Activated CD4-positive, alpha-beta memory T cell treated with anti-CD3 and anti-CD28 coated beads for 36 hours (primary cell): ENCODE results near the gene LPP. TPM values are rescaled to one million over a fixed set of nuclear protein-coding genes. Genes with fewer than 3 reads are reported as not detected.

Experiments used
- CTCF ChIA-PET: fragments of 350-600 bp; sonication (Branson Sonifier 250); formaldehyde crosslinking; loops from one replicate; lab custom pipeline; 2021; ENCODE audit warnings: antibody characterized with exemption, inconsistent platforms; lab: Charles Lee
- POLR2A ChIA-PET: fragments of 350-600 bp; sonication (Branson Sonifier 250); formaldehyde crosslinking; loops from one replicate; lab custom pipeline; 2021; ENCODE audit warnings: antibody characterized with exemption; lab: Charles Lee
- DNase-seq: peaks from one replicate; pipeline ENCODE4 v3.0.0-alpha.2; 2020
- H3K27ac Mint-ChIP-seq: one replicate; pipeline ENCODE4 v1.8.0; 2021; ENCODE audit warnings: mixed read lengths
- H3K27me3 Mint-ChIP-seq: one replicate; pipeline ENCODE4 v1.8.0; 2021; ENCODE audit warnings: mixed read lengths
- H3K36me3 Mint-ChIP-seq: one replicate; pipeline ENCODE4 v1.8.0; 2021; ENCODE audit warnings: mixed read lengths
- H3K4me1 Mint-ChIP-seq: one replicate; pipeline ENCODE4 v1.8.0; 2021; ENCODE audit warnings: low read depth, mixed read lengths
- H3K4me3 Mint-ChIP-seq: one replicate; pipeline ENCODE4 v1.8.0; 2021; ENCODE audit warnings: mild to moderate bottlenecking, mixed read lengths
- H3K9me3 Mint-ChIP-seq: one replicate; pipeline ENCODE4 v1.8.0; 2021; ENCODE audit warnings: mixed read lengths
- intact Hi-C: fragments of 100-400 bp; cut with micrococcal nuclease; formaldehyde crosslinking; loops from one replicate; pipeline ENCODE4 v1.15.1; 2023
- total RNA-seq, 2 experiments: library from RNA; stranded (reverse); gene quantifications; one replicate each; pipeline ENCODE4 v1.2.3, GENCODE V29; 2021

The LPP gene
- total RNA-seq, 2 experiments from 2014 or later: 41.0 to 43.6 TPM

GRCh38 chr3:188246905-188247304, 92.9 kb downstream of the LPP start:
- intact Hi-C loops: no loop called here
- H3K36me3 Mint-ChIP-seq: peaks cover 4% of the 10 kb centered on the region
- peaks cover 29% of the 10 kb centered on the region for H3K4me1 Mint-ChIP-seq
- H3K27ac Mint-ChIP-seq: no peak overlapping the region
- DNase-seq: no peak
- no peak overlapping the region for H3K4me3 Mint-ChIP-seq
- no peaks in the 10 kb centered on the region for H3K27me3 Mint-ChIP-seq
- POLR2A ChIA-PET: no interaction called here
- CTCF ChIA-PET: interaction anchor here (0.7 kb wide), 1 partner anchor 508 kb away, joined by 3 read pairs; no protein-coding TSS in a partner anchor
- no peaks in the 10 kb centered on the region for H3K9me3 Mint-ChIP-seq

- no peak for DNase-seq
- peaks cover 24% of the 10 kb centered on the region for H3K4me1 Mint-ChIP-seq
- CTCF ChIA-PET: no interaction called here
- no peaks in the 10 kb centered on the region for H3K9me3 Mint-ChIP-seq
- POLR2A ChIA-PET: no interaction called here
- H3K27me3 Mint-ChIP-seq: no peaks in the 10 kb centered on the region
- intact Hi-C loops: no loop called here
- H3K36me3 Mint-ChIP-seq: peaks cover 3% of the 10 kb centered on the region
- H3K4me3 Mint-ChIP-seq: no peak overlapping the region
- H3K27ac Mint-ChIP-seq: no peak overlapping the region
These were observed 94.1 kb downstream of the LPP start for GRCh38 chr3:188248036-188248561.

GRCh38 chr3:188253123-188253793, 99.3 kb downstream of the LPP start:
- ChIA-PET POLR2A (interaction anchor here (1.2 to 2.0 kb wide), 3 partner anchors 330 to 507 kb away, joined by 3 to 13 read pairs (median 3); partner anchors contain the start of gene BCL6), CTCF (interaction anchor here (0.9 to 1.4 kb wide), 2 partner anchors 45 to 513 kb away, joined by 3 to 6 read pairs; no protein-coding TSS in a partner anchor)
- peaks cover 4% of the 10 kb centered on the region for H3K36me3 Mint-ChIP-seq
- H3K4me1 Mint-ChIP-seq: peaks cover 54% of the 10 kb centered on the region
- H3K9me3 Mint-ChIP-seq: no peaks in the 10 kb centered on the region
- no peak for DNase-seq
- intact Hi-C loops: no loop called here
- H3K27me3 Mint-ChIP-seq: no peaks in the 10 kb centered on the region
- peak overlapping the region; percentile 77 for H3K27ac Mint-ChIP-seq
- no peak overlapping the region for H3K4me3 Mint-ChIP-seq

- DNase-seq: peak; percentile 31
- no peaks in the 10 kb centered on the region for H3K27me3 Mint-ChIP-seq
- ChIA-PET POLR2A (interaction anchor here (0.8 to 2.4 kb wide), 6 partner anchors 11 to 661 kb away, joined by 3 to 16 read pairs (median 3); partner anchors contain the start of gene BCL6), CTCF (interaction anchor here (0.6 to 1.8 kb wide), 4 partner anchors 45 to 514 kb away, joined by 3 to 10 read pairs (median 4); no protein-coding TSS in a partner anchor)
- peak overlapping the region; percentile 77 for H3K27ac Mint-ChIP-seq
- peaks cover 55% of the 10 kb centered on the region for H3K4me1 Mint-ChIP-seq
- no peaks in the 10 kb centered on the region for H3K9me3 Mint-ChIP-seq
- H3K36me3 Mint-ChIP-seq: peaks cover 4% of the 10 kb centered on the region
- intact Hi-C loops: loop anchor here (1.0 to 2.0 kb wide), 11 partner anchors 10 to 660 kb away; no protein-coding TSS in a partner anchor
- H3K4me3 Mint-ChIP-seq: no peak overlapping the region
These were observed 100.0 kb downstream of the LPP start for GRCh38 chr3:188253800-188254452.

GRCh38 chr3:188254520-188255070, 100.6 kb downstream of the LPP start:
- Mint-ChIP-seq H3K27me3 (no peaks in the 10 kb centered on the region), H3K36me3 (peaks cover 4% of the 10 kb centered on the region), H3K4me1 (peaks cover 55% of the 10 kb centered on the region), H3K27ac (peak overlapping the region; percentile 77), H3K4me3 (no peak overlapping the region), H3K9me3 (no peaks in the 10 kb centered on the region)
- DNase-seq: no peak
- CTCF ChIA-PET: interaction anchor here (0.6 to 1.8 kb wide), 5 partner anchors 9 to 514 kb away, joined by 3 to 10 read pairs (median 3); no protein-coding TSS in a partner anchor
- POLR2A ChIA-PET: interaction anchor here (0.8 to 2.4 kb wide), 8 partner anchors 10 to 660 kb away, joined by 3 to 16 read pairs (median 4); partner anchors contain the start of gene BCL6
- intact Hi-C loops: loop anchor here (1.0 to 2.0 kb wide), 12 partner anchors 10 to 660 kb away; no protein-coding TSS in a partner anchor

GRCh38 chr3:188255190-188255589, 101.2 kb downstream of the LPP start:
- peak overlapping the region; percentile 77 for H3K27ac Mint-ChIP-seq
- peaks cover 4% of the 10 kb centered on the region for H3K36me3 Mint-ChIP-seq
- intact Hi-C loops: loop anchor here (1.0 to 2.0 kb wide), 3 partner anchors 18 to 332 kb away; no protein-coding TSS in a partner anchor
- H3K4me1 Mint-ChIP-seq: peaks cover 55% of the 10 kb centered on the region
- CTCF ChIA-PET: interaction anchor here (0.7 to 1.8 kb wide), 6 partner anchors 9 to 699 kb away, joined by 3 to 10 read pairs (median 3); no protein-coding TSS in a partner anchor
- no peaks in the 10 kb centered on the region for H3K27me3 Mint-ChIP-seq
- no peaks in the 10 kb centered on the region for H3K9me3 Mint-ChIP-seq
- no peak overlapping the region for H3K4me3 Mint-ChIP-seq
- no peak for DNase-seq
- POLR2A ChIA-PET: interaction anchor here (1.0 to 2.4 kb wide), 6 partner anchors 27 to 659 kb away, joined by 3 to 16 read pairs (median 4); partner anchors contain the start of gene BCL6

GRCh38 chr3:188256758-188257157, 102.8 kb downstream of the LPP start:
- Mint-ChIP-seq H3K9me3 (no peaks in the 10 kb centered on the region), H3K4me1 (peaks cover 51% of the 10 kb centered on the region), H3K27ac (no peak overlapping the region), H3K36me3 (peaks cover 4% of the 10 kb centered on the region), H3K4me3 (no peak overlapping the region), H3K27me3 (no peaks in the 10 kb centered on the region)
- no peak for DNase-seq
- intact Hi-C loops: loop anchor here (1.0 kb wide), 2 partner anchors 337 to 497 kb away; no protein-coding TSS in a partner anchor
- ChIA-PET POLR2A (no interaction called here), CTCF (interaction anchor here (0.7 to 1.1 kb wide), 2 partner anchors 21 to 282 kb away, joined by 3 read pairs; no protein-coding TSS in a partner anchor)

- Mint-ChIP-seq H3K27ac (peak overlapping the region; percentile 47), H3K36me3 (peaks cover 4% of the 10 kb centered on the region), H3K4me1 (peaks cover 49% of the 10 kb centered on the region), H3K4me3 (no peak overlapping the region), H3K27me3 (no peaks in the 10 kb centered on the region), H3K9me3 (no peaks in the 10 kb centered on the region)
- ChIA-PET POLR2A (no interaction called here), CTCF (interaction anchor here (0.7 to 1.1 kb wide), 2 partner anchors 20 to 282 kb away, joined by 3 read pairs; no protein-coding TSS in a partner anchor)
- intact Hi-C loops: loop anchor here (1.0 kb wide), 2 partner anchors 338 to 496 kb away; no protein-coding TSS in a partner anchor
- DNase-seq: no peak
These were observed 103.5 kb downstream of the LPP start for GRCh38 chr3:188257384-188258026.

- CTCF ChIA-PET: no interaction called here
- intact Hi-C loops: no loop called here
- Mint-ChIP-seq H3K36me3 (no peaks in the 10 kb centered on the region), H3K27me3 (no peaks in the 10 kb centered on the region), H3K27ac (no peak overlapping the region), H3K4me3 (no peak overlapping the region), H3K4me1 (peaks cover 35% of the 10 kb centered on the region), H3K9me3 (no peaks in the 10 kb centered on the region)
- POLR2A ChIA-PET: no interaction called here
- DNase-seq: no peak
These were observed 105.2 kb downstream of the LPP start for GRCh38 chr3:188259191-188259590.

- Mint-ChIP-seq H3K9me3 (no peaks in the 10 kb centered on the region), H3K27me3 (no peaks in the 10 kb centered on the region), H3K4me3 (no peak overlapping the region), H3K27ac (no peak overlapping the region), H3K4me1 (peaks cover 31% of the 10 kb centered on the region), H3K36me3 (no peaks in the 10 kb centered on the region)
- no peak for DNase-seq
- ChIA-PET CTCF (no interaction called here), POLR2A (no interaction called here)
- intact Hi-C loops: no loop called here
These were observed 105.6 kb downstream of the LPP start for GRCh38 chr3:188259596-188259995.

- Mint-ChIP-seq H3K27ac (no peak overlapping the region), H3K4me3 (no peak overlapping the region), H3K27me3 (no peaks in the 10 kb centered on the region), H3K9me3 (no peaks in the 10 kb centered on the region), H3K36me3 (no peaks in the 10 kb centered on the region), H3K4me1 (peaks cover 20% of the 10 kb centered on the region)
- ChIA-PET CTCF (interaction anchor here (0.7 to 1.5 kb wide), 2 partner anchors 23 to 415 kb away, joined by 3 to 6 read pairs; no protein-coding TSS in a partner anchor), POLR2A (no interaction called here)
- intact Hi-C loops: no loop called here
- no peak for DNase-seq
These were observed 107.1 kb downstream of the LPP start for GRCh38 chr3:188261011-188261410.
